Mesothelial cell of epicardium (in vitro differentiated cells): ENCODE results near the gene SPRN. TPM values are rescaled to one million over a fixed set of nuclear protein-coding genes. Genes with fewer than 3 reads are reported as not detected.

Experiments used
- DNase-seq, 2 experiments: peaks; one replicate each; pipeline ENCODE4 v3.0.0; 2021; ENCODE audit warnings: low spot score in 2 of 2; ENCODE audit not compliant: unreplicated experiment in 2 of 2
- H3K27ac Mint-ChIP-seq: 2 replicates; pipeline ENCODE4 v1.8.0; 2021; ENCODE audit warnings: mixed read lengths
- H3K27me3 Mint-ChIP-seq: 2 replicates; pipeline ENCODE4 v1.8.0; 2021; ENCODE audit warnings: low read depth, mixed read lengths
- H3K36me3 Mint-ChIP-seq: 2 replicates; pipeline ENCODE4 v1.8.0; 2021; ENCODE audit warnings: mixed read lengths
- H3K4me1 Mint-ChIP-seq: 2 replicates; pipeline ENCODE4 v1.8.0; 2021; ENCODE audit warnings: mixed read lengths
- H3K4me3 Mint-ChIP-seq: 2 replicates; pipeline ENCODE4 v1.8.0; 2021; ENCODE audit warnings: mild to moderate bottlenecking, moderate library complexity, mixed read lengths
- H3K9me3 Mint-ChIP-seq: 2 replicates; pipeline ENCODE4 v1.8.0; 2021; ENCODE audit warnings: mixed read lengths
- CTCF ChIP-seq: fragments of 200-600 bp; sonication (generic); IDR thresholded peaks from one replicate; pipeline ENCODE4 v1.5.0; 2021; ENCODE audit warnings: antibody characterized with exemption; ENCODE audit not compliant: unreplicated experiment
- total RNA-seq: library from RNA; stranded (reverse); gene quantifications from 3 replicates; pipeline ENCODE4 v1.2.1, GENCODE V29; 2021

SPRN gene
- total RNA-seq, 1 donor from 2014 or later: 0.69 TPM

- Mint-ChIP-seq H3K36me3 (peaks cover 12% of the 10 kb centered on the region), H3K4me1 (no peaks in the 10 kb centered on the region), H3K27ac (no peak overlapping the region), H3K9me3 (no peaks in the 10 kb centered on the region), H3K4me3 (peak overlapping the region; percentile 10), H3K27me3 (peaks cover 23% of the 10 kb centered on the region)
- DNase-seq: no peak
- no peak for TF ChIP-seq CTCF
Measured at GRCh38 chr10:133422223-133422806, 2.1 kb downstream of the SPRN start.

- no peak for TF ChIP-seq CTCF
- Mint-ChIP-seq H3K27ac (no peak overlapping the region), H3K9me3 (no peaks in the 10 kb centered on the region), H3K4me3 (no peak overlapping the region), H3K27me3 (peaks cover 23% of the 10 kb centered on the region), H3K4me1 (no peaks in the 10 kb centered on the region), H3K36me3 (peaks cover 12% of the 10 kb centered on the region)
- no peak for DNase-seq
Measured at GRCh38 chr10:133421336-133422222, 2.8 kb downstream of the SPRN start.

GRCh38 chr10:133420579-133420978 is 3.8 kb downstream of the SPRN start:
- peaks cover 18% of the 10 kb centered on the region for H3K36me3 Mint-ChIP-seq
- H3K4me3 Mint-ChIP-seq: no peak overlapping the region
- H3K9me3 Mint-ChIP-seq: peaks cover 7% of the 10 kb centered on the region
- no peaks in the 10 kb centered on the region for H3K4me1 Mint-ChIP-seq
- TF ChIP-seq CTCF: no peak
- DNase-seq: no peak
- peaks cover 23% of the 10 kb centered on the region for H3K27me3 Mint-ChIP-seq
- no peak overlapping the region for H3K27ac Mint-ChIP-seq

- H3K4me1 Mint-ChIP-seq: no peaks in the 10 kb centered on the region
- H3K9me3 Mint-ChIP-seq: peaks cover 12% of the 10 kb centered on the region
- DNase-seq: no peak
- H3K27ac Mint-ChIP-seq: no peak overlapping the region
- H3K4me3 Mint-ChIP-seq: no peak overlapping the region
- H3K36me3 Mint-ChIP-seq: peaks cover 23% of the 10 kb centered on the region
- H3K27me3 Mint-ChIP-seq: peaks cover 23% of the 10 kb centered on the region
- no peak for TF ChIP-seq CTCF
Measured at GRCh38 chr10:133420028-133420427, 4.4 kb downstream of the SPRN start.

- H3K4me3 Mint-ChIP-seq: no peak overlapping the region
- no peak for DNase-seq
- TF ChIP-seq CTCF: no peak
- H3K36me3 Mint-ChIP-seq: peaks cover 26% of the 10 kb centered on the region
- H3K9me3 Mint-ChIP-seq: peaks cover 12% of the 10 kb centered on the region
- H3K27me3 Mint-ChIP-seq: peaks cover 23% of the 10 kb centered on the region
- no peak overlapping the region for H3K27ac Mint-ChIP-seq
- H3K4me1 Mint-ChIP-seq: no peaks in the 10 kb centered on the region
Measured at GRCh38 chr10:133419211-133419950, 5.0 kb downstream of the SPRN start.
